ENCODE results near the gene RNF5. TPM values are rescaled to one million over a fixed set of nuclear protein-coding genes. Genes with fewer than 3 reads are reported as not detected.
"Not testable (repeated sequence)": the region's sequence is repeated elsewhere in the genome, so short reads cannot be mapped to it uniquely, and the experiment has no call there.

Gene RNF5
- total RNA-seq, 1 donor from 2014 or later = 39.7 TPM

- Mint-ChIP-seq H3K36me3 (ENCODE audit: low read depth) (peaks cover 58% of the 10 kb centered on the region), H3K4me3 (peak overlapping the region; percentile 91), H3K27me3 (no peaks in the 10 kb centered on the region), H3K9me3 (no peaks in the 10 kb centered on the region), H3K27ac (peak overlapping the region; percentile 96), H3K4me1 (peaks cover 83% of the 10 kb centered on the region)
- POLR2A ChIA-PET = interaction anchor here (0.7 to 5.2 kb wide), 15 partner anchors 9 to 1086 kb away, joined by 3 to 102 read pairs (median 6); partner anchors contain the start of genes AGPAT1, ATF6B, BAG6 and BRD2
- CTCF ChIA-PET = no interaction called here
- DNase-seq (no peak), ATAC-seq (ENCODE audit: low read depth) (no peak)
- intact Hi-C loops (cut with micrococcal nuclease) = loop anchor here (1.0 to 10.0 kb wide), 5 partner anchors 13 to 751 kb away; partner anchors contain the start of genes ATF6B, ATP6V1G2, DDX39B and HLA-DMB
- TF ChIP-seq CTCF (IDR thresholded peaks at IDR 0.05) = no peak
These were observed 12.9 kb downstream of the RNF5 start for GRCh38 chr6:32190911-32191677.

- Mint-ChIP-seq H3K36me3 (ENCODE audit: low read depth) (peaks cover 54% of the 10 kb centered on the region), H3K9me3 (no peaks in the 10 kb centered on the region), H3K27me3 (no peaks in the 10 kb centered on the region), H3K4me3 (peak overlapping the region; percentile 91), H3K27ac (peak overlapping the region; percentile 96), H3K4me1 (peaks cover 82% of the 10 kb centered on the region)
- intact Hi-C loops (cut with micrococcal nuclease) = loop anchor here (2.0 to 10.0 kb wide), 3 partner anchors 37 to 750 kb away; partner anchors contain the start of genes ATP6V1G2, DDX39B, HLA-DMB and NFKBIL1
- ChIA-PET CTCF (interaction anchor here (0.8 to 1.0 kb wide), 3 partner anchors 52 to 662 kb away, joined by 3 to 5 read pairs (median 4); partner anchors contain the start of genes PSMB9 and TAP1), POLR2A (interaction anchor here (0.5 to 5.2 kb wide), 21 partner anchors 9 to 1125 kb away, joined by 3 to 102 read pairs (median 5); partner anchors contain the start of genes AGPAT1, ATF6B, DDX39B and DXO)
- no peak for TF ChIP-seq CTCF (IDR thresholded peaks at IDR 0.05)
- DNase-seq (no peak), ATAC-seq (ENCODE audit: low read depth) (no peak)
These were observed 13.7 kb downstream of the RNF5 start for GRCh38 chr6:32191696-32192607.

GRCh38 chr6:32192608-32193039 lies 14.4 kb downstream of the RNF5 start, which contains the start of gene GPSM3:
GPSM3 (minus strand) TSS chr6:32192643; CDS start chr6:32192513, 130 bp downstream.
- POLR2A ChIA-PET = interaction anchor here (0.5 to 5.2 kb wide), 21 partner anchors 10 to 1125 kb away, joined by 3 to 102 read pairs (median 4); partner anchors contain the start of genes AGPAT1, ATF6B, DDX39B and DXO
- DNase-seq (peak; percentile 59), ATAC-seq (ENCODE audit: low read depth) (no peak)
- Mint-ChIP-seq H3K36me3 (ENCODE audit: low read depth) (peaks cover 47% of the 10 kb centered on the region), H3K9me3 (no peaks in the 10 kb centered on the region), H3K27ac (peak within 1 kb of the TSS; percentile 96), H3K27me3 (no peaks in the 10 kb centered on the region), H3K4me1 (peaks cover 80% of the 10 kb centered on the region), H3K4me3 (peak within 1 kb of the TSS; percentile 91)
- intact Hi-C loops (cut with micrococcal nuclease) = loop anchor here (5.0 to 10.0 kb wide), 2 partner anchors 648 to 750 kb away; partner anchors contain the start of genes ATP6V1G2, DDX39B, HLA-DMB and NFKBIL1
- CTCF ChIA-PET = interaction anchor here (0.8 to 1.0 kb wide), 4 partner anchors 38 to 661 kb away, joined by 3 to 5 read pairs (median 4); partner anchors contain the start of genes PSMB9 and TAP1
- no peak for TF ChIP-seq CTCF (IDR thresholded peaks at IDR 0.05)

GRCh38 chr6:32193096-32193495 lies 14.9 kb downstream of the RNF5 start:
- ATAC-seq (ENCODE audit: low read depth); H3K9me3 Mint-ChIP-seq; H3K27me3 Mint-ChIP-seq; DNase-seq: not testable (repeated sequence)
- ChIA-PET CTCF (interaction anchor here (0.8 to 1.0 kb wide), 4 partner anchors 38 to 661 kb away, joined by 3 to 5 read pairs (median 4); partner anchors contain the start of genes PSMB9 and TAP1), POLR2A (interaction anchor here (0.6 to 5.2 kb wide), 18 partner anchors 10 to 1078 kb away, joined by 3 to 102 read pairs (median 5); partner anchors contain the start of genes AGPAT1, ATF6B, DDX39B and DXO)
- intact Hi-C loops (cut with micrococcal nuclease) = loop anchor here (5.0 to 10.0 kb wide), 2 partner anchors 648 to 749 kb away; partner anchors contain the start of genes ATP6V1G2, DDX39B, HLA-DMB and NFKBIL1
- Mint-ChIP-seq H3K27ac (peak overlapping the region; percentile 96), H3K4me1 (peaks cover 75% of the 10 kb centered on the region), H3K36me3 (ENCODE audit: low read depth) (peaks cover 43% of the 10 kb centered on the region), H3K4me3 (peak overlapping the region; percentile 91)

All from activated B cell treated with CpG ODN at 0.5 μM for 24 hours (primary cell).